Activated T-helper 1 cell treated with Interleukin-2 at 50 U/mL for 16 hours (primary cell): Measurements from ENCODE around the gene PTPRN2.
"Not testable (repeated sequence)": the region's sequence is repeated elsewhere in the genome, so short reads cannot be mapped to it uniquely, and the experiment has no call there.

ENCODE experiments used
- DNase-seq: peaks from one replicate; pipeline ENCODE4 v3.0.0-alpha.2; 2020; ENCODE audit warnings: low read depth

PTPRN2 gene

GRCh38 chr7:158350166-158350900 lies 237.3 kb downstream of the PTPRN2 start:
- DNase-seq: no peak

- DNase-seq: no peak
Observed at GRCh38 chr7:158348446-158348845, 239.2 kb downstream of the PTPRN2 start.

GRCh38 chr7:158348039-158348438 lies 239.6 kb downstream of the PTPRN2 start:
- not testable (repeated sequence) for DNase-seq

GRCh38 chr7:158345731-158346130 lies 241.9 kb downstream of the PTPRN2 start:
- DNase-seq: no peak

GRCh38 chr7:158344706-158345300 lies 242.8 kb downstream of the PTPRN2 start:
- DNase-seq: no peak

GRCh38 chr7:158343936-158344455 lies 243.6 kb downstream of the PTPRN2 start:
- no peak for DNase-seq

- no peak for DNase-seq
Observed at GRCh38 chr7:158343526-158343925, 244.1 kb downstream of the PTPRN2 start.

- not testable (repeated sequence) for DNase-seq
Observed at GRCh38 chr7:158341097-158341496, 246.5 kb downstream of the PTPRN2 start.

GRCh38 chr7:158336952-158337351 lies 250.7 kb downstream of the PTPRN2 start:
- not testable (repeated sequence) for DNase-seq

- not testable (repeated sequence) for DNase-seq
Observed at GRCh38 chr7:158332516-158332915, 255.1 kb downstream of the PTPRN2 start.

GRCh38 chr7:158331826-158332450 lies 255.7 kb downstream of the PTPRN2 start:
- DNase-seq: not testable (repeated sequence)

- no peak for DNase-seq
Observed at GRCh38 chr7:158329686-158330085, 257.9 kb downstream of the PTPRN2 start.

GRCh38 chr7:158329014-158329610 lies 258.5 kb downstream of the PTPRN2 start:
- DNase-seq: no peak

- no peak for DNase-seq
Observed at GRCh38 chr7:158328376-158329013, 259.1 kb downstream of the PTPRN2 start.

- no peak for DNase-seq
Observed at GRCh38 chr7:158327571-158328180, 259.9 kb downstream of the PTPRN2 start.

GRCh38 chr7:158327012-158327411 lies 260.6 kb downstream of the PTPRN2 start:
- no peak for DNase-seq

GRCh38 chr7:158325530-158326381 lies 261.9 kb downstream of the PTPRN2 start:
- no peak for DNase-seq

GRCh38 chr7:158324397-158325360 lies 262.9 kb downstream of the PTPRN2 start:
- DNase-seq: no peak

GRCh38 chr7:158323741-158324396 lies 263.8 kb downstream of the PTPRN2 start:
- DNase-seq: no peak
